Measurements from ENCODE around the gene SORCS3.

DNA sequence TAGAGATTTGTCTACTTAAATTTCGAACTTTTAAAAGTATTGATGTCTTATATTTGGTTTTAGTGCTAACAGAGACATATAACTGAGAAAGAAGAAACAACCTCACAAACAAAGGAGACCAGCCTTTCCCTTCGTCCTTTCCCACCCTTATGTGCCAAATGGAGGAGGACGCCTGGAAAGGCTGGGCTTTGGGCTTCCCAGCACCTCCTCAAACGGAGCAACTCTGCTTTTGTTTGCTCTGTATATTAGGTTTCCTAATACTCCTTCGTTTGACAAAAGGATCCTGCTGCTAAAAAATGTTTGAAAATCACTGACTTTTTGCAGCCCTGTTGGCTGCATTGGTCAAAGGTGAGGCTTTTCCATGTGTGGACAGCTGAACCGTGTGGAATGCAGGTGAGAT lies 471.8 kb downstream of the SORCS3 start:
- TF ChIP-seq ZNF207 (IDR thresholded peaks at IDR 0.05; ENCODE audit: borderline replicate concordance) (no peak), SUZ12 (IDR thresholded peaks at IDR 0.05; ENCODE audit: unreplicated experiment) (no peak), CHD2 (IDR thresholded peaks at IDR 0.05; ENCODE audit: borderline replicate concordance, low read depth, low read length) (no peak)

Measured in GM12878 (cell line).